ENCODE data around the gene UBR4.

- no peak for TF ChIP-seq CTCF (IDR thresholded peaks at IDR 0.05; ENCODE audit: low read depth, low read length)
- no peak for TF ChIP-seq MAX (IDR thresholded peaks at IDR 0.05; ENCODE audit: low read depth, low read length)
- no peak for TF ChIP-seq POLR2A (IDR thresholded peaks at IDR 0.05; ENCODE audit: extremely low read depth, insufficient read length)
Measured at GRCh38 chr1:19049128-19049768, 160.8 kb downstream of the UBR4 start.
